PC-3 (cell line): Measurements from ENCODE around the gene PAX5.

ENCODE experiments used
- EZH2 ChIP-seq: fragments of 300-600 bp; sonication (generic); IDR thresholded peaks from one replicate; pipeline ENCODE4 v1.6.1; 2017; ENCODE audit warnings: antibody characterized with exemption, mild to moderate bottlenecking, low read length; ENCODE audit not compliant: unreplicated experiment
- TF ChIP-seq, protein P1 (sequence below): fragments of 300-600 bp; sonication (generic); conservative IDR thresholded peaks from 2 replicates; pipeline ENCODE4 v1.5.1; 2017; ENCODE audit warnings: antibody characterized with exemption, low read depth, mild to moderate bottlenecking, low read length

DNA sequence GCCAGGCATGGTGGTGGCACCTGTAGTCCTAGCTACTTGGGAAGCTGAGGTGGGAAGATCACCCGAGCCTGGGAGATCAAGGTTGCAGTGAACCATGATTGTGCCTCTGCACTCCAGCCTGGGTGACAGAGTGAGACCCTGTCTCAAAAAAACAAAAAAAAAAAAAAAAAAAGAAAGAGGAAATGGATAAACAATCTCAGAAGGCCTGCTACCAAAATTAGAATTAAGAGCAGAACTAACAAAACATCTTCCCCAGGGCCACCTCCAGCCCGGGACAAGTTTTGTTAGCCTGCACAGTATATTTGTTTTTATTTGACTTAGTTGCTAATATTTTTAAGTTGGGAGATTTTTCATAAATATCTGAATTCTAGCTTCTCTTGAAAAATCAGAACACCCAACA is 23.1 kb downstream of the PAX5 start:
- TF ChIP-seq, protein P1, sequence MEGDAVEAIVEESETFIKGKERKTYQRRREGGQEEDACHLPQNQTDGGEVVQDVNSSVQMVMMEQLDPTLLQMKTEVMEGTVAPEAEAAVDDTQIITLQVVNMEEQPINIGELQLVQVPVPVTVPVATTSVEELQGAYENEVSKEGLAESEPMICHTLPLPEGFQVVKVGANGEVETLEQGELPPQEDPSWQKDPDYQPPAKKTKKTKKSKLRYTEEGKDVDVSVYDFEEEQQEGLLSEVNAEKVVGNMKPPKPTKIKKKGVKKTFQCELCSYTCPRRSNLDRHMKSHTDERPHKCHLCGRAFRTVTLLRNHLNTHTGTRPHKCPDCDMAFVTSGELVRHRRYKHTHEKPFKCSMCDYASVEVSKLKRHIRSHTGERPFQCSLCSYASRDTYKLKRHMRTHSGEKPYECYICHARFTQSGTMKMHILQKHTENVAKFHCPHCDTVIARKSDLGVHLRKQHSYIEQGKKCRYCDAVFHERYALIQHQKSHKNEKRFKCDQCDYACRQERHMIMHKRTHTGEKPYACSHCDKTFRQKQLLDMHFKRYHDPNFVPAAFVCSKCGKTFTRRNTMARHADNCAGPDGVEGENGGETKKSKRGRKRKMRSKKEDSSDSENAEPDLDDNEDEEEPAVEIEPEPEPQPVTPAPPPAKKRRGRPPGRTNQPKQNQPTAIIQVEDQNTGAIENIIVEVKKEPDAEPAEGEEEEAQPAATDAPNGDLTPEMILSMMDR: no peak
- TF ChIP-seq EZH2: no peak
